Measurements from ENCODE around the gene LBH. TPM values are rescaled to one million over a fixed set of nuclear protein-coding genes. Genes with fewer than 3 reads are reported as not detected.

Gene LBH
- total RNA-seq, 1 experiment from 2014 or later, result 1.2 TPM

- no peak for ATAC-seq
Observed at GRCh38 chr2:30239986-30240752, 8.8 kb downstream of the LBH start.

More at GRCh38 chr2:30239986-30240752, 8.8 kb downstream of the LBH start:
- CTCF ChIA-PET, result interaction anchor here (1.1 kb wide), 1 partner anchor 471 kb away, joined by 3 read pairs; no protein-coding TSS in a partner anchor
- no peaks in the 10 kb centered on the region for H3K9me2 ChIP-seq (ENCODE audit: insufficient read depth)
- POLR2A ChIA-PET, result no interaction called here
- peak overlapping the region; percentile 97 for H2AFZ ChIP-seq (ENCODE audit: low read depth, low read length, poor library complexity, severe bottlenecking)
- RAD21 ChIA-PET (ENCODE audit: low non-redundant PET in 1 of 2, low total read pairs in 2 of 2, uncharacterized antibody in 2 of 2, unreplicated experiment in 2 of 2), result no interaction called here
- intact Hi-C loops (cut with micrococcal nuclease), result no loop called here
- H3K9me3 ChIP-seq (ENCODE audit: control insufficient read depth in 1 of 2, insufficient read depth in 1 of 2, low read depth in 1 of 2, low read length in 2 of 2), result no peaks in the 10 kb centered on the region
- no TSS peak for BruUV-seq (replicated peaks)
- H3K36me3 ChIP-seq (ENCODE audit: control insufficient read depth in 1 of 2, insufficient read depth in 2 of 2, low read length in 2 of 2), result no peaks in the 10 kb centered on the region; a peak in 1 of 4 replicates
- DNase-seq (ENCODE audit: low read depth, low spot score), result no peak
- H4K20me1 ChIP-seq (ENCODE audit: insufficient read depth), result no peaks in the 10 kb centered on the region
- TF ChIP-seq SRF (IDR thresholded peaks at IDR 0.05; ENCODE audit: low read depth) (no peak), CBX3 (IDR thresholded peaks at IDR 0.05; ENCODE audit: low read depth) (no peak), RAD21 (IDR thresholded peaks at IDR 0.05; ENCODE audit: low read depth) (no peak), EGR1 (IDR thresholded peaks at IDR 0.05; ENCODE audit: low read depth) (no peak), EZH2 (IDR thresholded peaks at IDR 0.05) (no peak), FOSL1 (IDR thresholded peaks at IDR 0.05; ENCODE audit: low read depth) (no peak), ZFX (IDR thresholded peaks at IDR 0.05) (no peak), JUND (IDR thresholded peaks at IDR 0.05) (no peak), SIN3A (IDR thresholded peaks at IDR 0.05; ENCODE audit: low read depth) (no peak), POLR2A (IDR thresholded peaks at IDR 0.05; ENCODE audit: borderline replicate concordance, extremely low read depth, insufficient read depth, insufficient read length) (no peak), CEBPB (IDR thresholded peaks at IDR 0.05; ENCODE audit: low read depth) (no peak), EZH2phosphoT487 (IDR thresholded peaks at IDR 0.05; ENCODE audit: borderline replicate concordance) (no peak), TCF7L2 (IDR thresholded peaks at IDR 0.05; ENCODE audit: borderline replicate concordance, extremely low read depth, insufficient read depth, insufficient read length) (no peak), YY1 (IDR thresholded peaks at IDR 0.05; ENCODE audit: extremely low read depth, insufficient replicate concordance, low read depth, low read length) (no peak)
- TF ChIP-seq, protein P1, sequence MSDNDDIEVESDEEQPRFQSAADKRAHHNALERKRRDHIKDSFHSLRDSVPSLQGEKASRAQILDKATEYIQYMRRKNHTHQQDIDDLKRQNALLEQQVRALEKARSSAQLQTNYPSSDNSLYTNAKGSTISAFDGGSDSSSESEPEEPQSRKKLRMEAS (IDR thresholded peaks at IDR 0.05), result no peak
- TF ChIP-seq, protein P2, sequence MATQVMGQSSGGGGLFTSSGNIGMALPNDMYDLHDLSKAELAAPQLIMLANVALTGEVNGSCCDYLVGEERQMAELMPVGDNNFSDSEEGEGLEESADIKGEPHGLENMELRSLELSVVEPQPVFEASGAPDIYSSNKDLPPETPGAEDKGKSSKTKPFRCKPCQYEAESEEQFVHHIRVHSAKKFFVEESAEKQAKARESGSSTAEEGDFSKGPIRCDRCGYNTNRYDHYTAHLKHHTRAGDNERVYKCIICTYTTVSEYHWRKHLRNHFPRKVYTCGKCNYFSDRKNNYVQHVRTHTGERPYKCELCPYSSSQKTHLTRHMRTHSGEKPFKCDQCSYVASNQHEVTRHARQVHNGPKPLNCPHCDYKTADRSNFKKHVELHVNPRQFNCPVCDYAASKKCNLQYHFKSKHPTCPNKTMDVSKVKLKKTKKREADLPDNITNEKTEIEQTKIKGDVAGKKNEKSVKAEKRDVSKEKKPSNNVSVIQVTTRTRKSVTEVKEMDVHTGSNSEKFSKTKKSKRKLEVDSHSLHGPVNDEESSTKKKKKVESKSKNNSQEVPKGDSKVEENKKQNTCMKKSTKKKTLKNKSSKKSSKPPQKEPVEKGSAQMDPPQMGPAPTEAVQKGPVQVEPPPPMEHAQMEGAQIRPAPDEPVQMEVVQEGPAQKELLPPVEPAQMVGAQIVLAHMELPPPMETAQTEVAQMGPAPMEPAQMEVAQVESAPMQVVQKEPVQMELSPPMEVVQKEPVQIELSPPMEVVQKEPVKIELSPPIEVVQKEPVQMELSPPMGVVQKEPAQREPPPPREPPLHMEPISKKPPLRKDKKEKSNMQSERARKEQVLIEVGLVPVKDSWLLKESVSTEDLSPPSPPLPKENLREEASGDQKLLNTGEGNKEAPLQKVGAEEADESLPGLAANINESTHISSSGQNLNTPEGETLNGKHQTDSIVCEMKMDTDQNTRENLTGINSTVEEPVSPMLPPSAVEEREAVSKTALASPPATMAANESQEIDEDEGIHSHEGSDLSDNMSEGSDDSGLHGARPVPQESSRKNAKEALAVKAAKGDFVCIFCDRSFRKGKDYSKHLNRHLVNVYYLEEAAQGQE (IDR thresholded peaks at IDR 0.05; ENCODE audit: low read depth), result no peak
- TF ChIP-seq, protein P3, sequence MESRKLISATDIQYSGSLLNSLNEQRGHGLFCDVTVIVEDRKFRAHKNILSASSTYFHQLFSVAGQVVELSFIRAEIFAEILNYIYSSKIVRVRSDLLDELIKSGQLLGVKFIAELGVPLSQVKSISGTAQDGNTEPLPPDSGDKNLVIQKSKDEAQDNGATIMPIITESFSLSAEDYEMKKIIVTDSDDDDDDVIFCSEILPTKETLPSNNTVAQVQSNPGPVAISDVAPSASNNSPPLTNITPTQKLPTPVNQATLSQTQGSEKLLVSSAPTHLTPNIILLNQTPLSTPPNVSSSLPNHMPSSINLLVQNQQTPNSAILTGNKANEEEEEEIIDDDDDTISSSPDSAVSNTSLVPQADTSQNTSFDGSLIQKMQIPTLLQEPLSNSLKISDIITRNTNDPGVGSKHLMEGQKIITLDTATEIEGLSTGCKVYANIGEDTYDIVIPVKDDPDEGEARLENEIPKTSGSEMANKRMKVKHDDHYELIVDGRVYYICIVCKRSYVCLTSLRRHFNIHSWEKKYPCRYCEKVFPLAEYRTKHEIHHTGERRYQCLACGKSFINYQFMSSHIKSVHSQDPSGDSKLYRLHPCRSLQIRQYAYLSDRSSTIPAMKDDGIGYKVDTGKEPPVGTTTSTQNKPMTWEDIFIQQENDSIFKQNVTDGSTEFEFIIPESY (IDR thresholded peaks at IDR 0.05; ENCODE audit: extremely low read depth, insufficient replicate concordance, low read length), result no peak
- no peak overlapping the region for H3K4me3 ChIP-seq (replicated peaks in 1 of 2; ENCODE audit: low read depth in 1 of 2, low read length in 2 of 2)
- H3K9ac ChIP-seq (ENCODE audit: low read length), result no peak overlapping the region
- H3K4me1 ChIP-seq (ENCODE audit: control insufficient read depth in 1 of 2, insufficient read depth in 2 of 2, low read length in 2 of 2), result peaks cover 0 to 8% of the 10 kb centered on the region in 2 experiments; a peak in 1 of 4 replicates
- H3K4me2 ChIP-seq (ENCODE audit: low read length), result no peak overlapping the region
- H3K27ac ChIP-seq (ENCODE audit: low read depth, low read length), result no peak overlapping the region
- no peaks in the 10 kb centered on the region for H3K27me3 ChIP-seq (ENCODE audit: insufficient read depth, low read length)
- H3K79me2 ChIP-seq (ENCODE audit: insufficient read depth, low read length), result no peaks in the 10 kb centered on the region
